Skeletal muscle satellite cell (primary cell): ENCODE data around the gene CD2AP.

ENCODE experiments used
- H3K27me3 ChIP-seq: 2 replicates; pipeline ENCODE4 v1.7.0; 2013; ENCODE audit warnings: low read length; ENCODE audit not compliant: control insufficient read depth, insufficient read depth
- H3K36me3 ChIP-seq: 2 replicates; pipeline ENCODE4 v1.7.0; 2013; ENCODE audit warnings: mild to moderate bottlenecking, control low read depth, low read length; ENCODE audit not compliant: insufficient read depth
- H3K4me1 ChIP-seq: 2 replicates; pipeline ENCODE4 v1.7.0; 2013; ENCODE audit warnings: low read length; ENCODE audit not compliant: control insufficient read depth, insufficient read depth
- H3K4me2 ChIP-seq: 2 replicates; pipeline ENCODE4 v1.7.0; 2013; ENCODE audit warnings: mild to moderate bottlenecking, low read length
- H3K4me3 ChIP-seq: 2 replicates; pipeline ENCODE4 v1.7.0; 2013; ENCODE audit warnings: low read length
- H3K9ac ChIP-seq: 2 replicates; pipeline ENCODE4 v1.7.0; 2013; ENCODE audit warnings: mild to moderate bottlenecking, low read depth, low read length, moderate library complexity
- H3K9me3 ChIP-seq: replicated peaks from 2 replicates; pipeline ENCODE4 v1.7.0; 2013; ENCODE audit warnings: mild to moderate bottlenecking, control low read depth, low read length

The CD2AP gene

DNA sequence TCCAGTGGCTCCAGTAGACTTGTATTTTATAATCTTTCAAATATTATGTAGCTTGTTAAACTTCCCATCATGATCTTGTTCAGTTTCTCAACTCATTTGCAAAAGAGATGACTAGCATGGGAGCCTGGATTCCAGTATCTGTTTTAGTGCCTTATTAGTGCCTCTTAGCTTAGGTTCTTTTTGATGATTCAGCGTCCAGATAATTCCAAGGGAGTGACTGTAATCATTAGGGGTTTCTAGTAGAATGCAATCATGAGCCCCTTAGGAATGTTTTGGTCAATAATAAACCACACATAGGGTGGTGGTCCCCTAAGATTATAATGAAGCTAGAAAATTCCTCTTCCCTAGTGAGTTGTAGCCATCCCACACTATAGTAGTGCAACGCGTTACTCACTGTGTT, 7.0 kb downstream of the CD2AP start:
- Histone ChIP-seq H3K4me2 (peak overlapping the region; percentile 76), H3K9ac (peak overlapping the region; percentile 31), H3K4me1 (peaks cover 23% of the 10 kb centered on the region), H3K4me3 (peak overlapping the region; percentile 19), H3K9me3 (no peaks in the 10 kb centered on the region), H3K36me3 (no peaks in the 10 kb centered on the region), H3K27me3 (no peaks in the 10 kb centered on the region)

- Histone ChIP-seq H3K4me1 (peaks cover 23% of the 10 kb centered on the region), H3K4me2 (peak overlapping the region; percentile 76), H3K4me3 (no peak overlapping the region), H3K27me3 (no peaks in the 10 kb centered on the region), H3K9ac (no peak overlapping the region), H3K9me3 (no peaks in the 10 kb centered on the region), H3K36me3 (no peaks in the 10 kb centered on the region)
Observed at GRCh38 chr6:47485083-47485482, 7.5 kb downstream of the CD2AP start.

GRCh38 chr6:47485491-47486135, 8.0 kb downstream of the CD2AP start:
- H3K4me3 ChIP-seq = no peak overlapping the region
- H3K27me3 ChIP-seq = no peaks in the 10 kb centered on the region
- peaks cover 23% of the 10 kb centered on the region for H3K4me1 ChIP-seq
- H3K36me3 ChIP-seq = no peaks in the 10 kb centered on the region
- no peak overlapping the region for H3K4me2 ChIP-seq
- H3K9ac ChIP-seq = no peak overlapping the region
- H3K9me3 ChIP-seq = no peaks in the 10 kb centered on the region

DNA sequence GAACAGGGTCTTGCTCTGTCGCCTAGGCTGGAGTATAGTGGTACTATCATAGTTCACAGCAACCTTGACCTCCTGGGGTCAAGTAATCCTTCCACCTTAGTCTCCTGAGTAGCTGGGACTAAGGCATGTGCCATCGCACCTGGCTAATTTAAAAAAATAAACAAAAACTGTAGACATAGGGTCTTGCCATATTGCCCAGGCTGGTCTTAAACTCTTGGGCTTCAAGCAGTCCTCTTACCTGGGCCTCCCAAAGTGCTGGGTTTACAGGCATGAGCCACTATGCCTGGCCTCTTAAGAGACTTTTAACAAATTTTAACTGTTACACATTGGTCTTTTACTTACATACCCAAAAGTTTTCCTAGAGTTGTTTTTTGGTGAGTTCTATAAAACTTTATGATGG, 12.4 kb downstream of the CD2AP start:
- Histone ChIP-seq H3K4me1 (peaks cover 2% of the 10 kb centered on the region), H3K9me3 (no peaks in the 10 kb centered on the region), H3K4me2 (no peak overlapping the region), H3K36me3 (no peaks in the 10 kb centered on the region), H3K9ac (no peak overlapping the region), H3K4me3 (no peak overlapping the region), H3K27me3 (no peaks in the 10 kb centered on the region)

DNA sequence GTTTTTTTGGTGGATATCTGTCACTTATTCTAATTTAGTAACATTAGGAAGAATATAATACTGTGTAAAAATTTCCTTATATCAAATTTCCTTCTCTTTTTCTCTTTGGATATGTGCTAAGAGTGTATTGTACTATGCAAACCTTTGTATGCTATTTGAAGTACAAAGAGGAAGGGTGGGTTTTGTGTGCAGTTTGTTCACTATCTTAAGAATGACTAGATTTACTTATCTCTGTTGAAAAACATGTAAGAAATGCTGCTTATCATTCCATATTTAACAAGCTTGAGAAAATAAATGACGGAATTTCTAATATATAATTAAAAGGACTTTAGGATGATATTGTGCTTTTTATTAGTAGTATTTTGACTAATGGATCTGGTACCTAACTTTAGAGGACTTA, 13.1 kb downstream of the CD2AP start:
- H3K9me3 ChIP-seq = no peaks in the 10 kb centered on the region
- H3K27me3 ChIP-seq = no peaks in the 10 kb centered on the region
- no peak overlapping the region for H3K4me2 ChIP-seq

DNA sequence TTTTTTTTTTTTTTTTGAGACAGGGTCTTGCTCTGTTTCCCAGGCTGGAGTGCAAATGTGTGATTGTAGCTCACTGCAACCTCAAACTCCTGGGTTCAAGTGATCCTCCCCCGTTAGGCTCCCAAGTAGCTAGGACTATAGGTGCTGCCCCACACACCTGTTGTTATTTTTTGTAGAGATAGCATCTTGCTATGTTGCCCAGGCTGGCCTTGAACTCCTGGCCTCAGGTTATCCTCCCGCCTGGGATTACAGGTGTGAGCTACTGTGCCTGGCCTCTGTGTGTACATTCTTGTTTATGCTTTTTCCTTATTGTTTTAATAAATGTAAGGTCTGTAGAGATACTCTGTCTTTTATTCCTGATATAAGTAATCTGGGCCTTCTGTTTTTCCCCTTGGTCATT, 14.8 kb downstream of the CD2AP start:
- Histone ChIP-seq H3K4me1 (no peaks in the 10 kb centered on the region), H3K36me3 (no peaks in the 10 kb centered on the region), H3K27me3 (no peaks in the 10 kb centered on the region), H3K9me3 (no peaks in the 10 kb centered on the region), H3K4me2 (no peak overlapping the region), H3K9ac (no peak overlapping the region), H3K4me3 (no peak overlapping the region)

More for the DNA sequence above, 13.1 kb downstream of the CD2AP start:
- no peaks in the 10 kb centered on the region for H3K36me3 ChIP-seq
- H3K4me3 ChIP-seq = no peak overlapping the region
- no peaks in the 10 kb centered on the region for H3K4me1 ChIP-seq
- no peak overlapping the region for H3K9ac ChIP-seq

GRCh38 chr6:47495207-47495606, 17.6 kb downstream of the CD2AP start:
- Histone ChIP-seq H3K27me3 (no peaks in the 10 kb centered on the region), H3K4me3 (no peak overlapping the region), H3K4me1 (no peaks in the 10 kb centered on the region), H3K9me3 (no peaks in the 10 kb centered on the region), H3K36me3 (no peaks in the 10 kb centered on the region), H3K4me2 (no peak overlapping the region), H3K9ac (no peak overlapping the region)

DNA sequence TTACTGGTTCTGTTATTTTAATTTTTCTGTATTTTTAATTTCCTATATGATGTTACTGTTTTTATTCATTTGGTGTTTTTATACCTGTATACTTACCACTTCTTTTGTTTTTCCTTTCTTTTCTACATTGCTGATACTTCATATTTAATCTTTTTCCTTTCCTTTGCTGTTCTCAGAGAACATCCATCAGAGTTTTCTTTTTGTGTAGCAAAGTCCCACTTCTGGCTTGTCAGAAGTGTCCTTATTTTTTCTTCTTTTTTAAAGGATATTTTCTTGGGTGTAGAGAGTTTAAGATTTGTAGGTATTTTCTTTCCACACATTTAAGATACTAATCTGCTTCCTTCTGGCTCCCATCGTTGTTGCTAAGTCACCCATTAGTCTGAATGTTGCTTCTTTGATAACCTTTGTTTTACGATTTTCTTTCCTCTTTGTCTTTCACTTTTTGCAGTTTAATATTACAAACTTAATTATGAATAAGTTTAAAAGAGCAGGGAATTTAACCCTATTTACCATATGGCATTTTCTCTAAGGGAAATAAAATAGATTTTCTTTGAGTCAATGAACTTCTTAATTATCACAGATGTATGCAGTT, 18.5 kb downstream of the CD2AP start:
- H3K4me3 ChIP-seq = no peak overlapping the region

GRCh38 chr6:47496935-47497579, 19.5 kb downstream of the CD2AP start:
- H3K9me3 ChIP-seq = no peaks in the 10 kb centered on the region
- H3K9ac ChIP-seq = no peak overlapping the region
- H3K4me1 ChIP-seq = no peaks in the 10 kb centered on the region
- H3K4me3 ChIP-seq = no peak overlapping the region
- no peaks in the 10 kb centered on the region for H3K27me3 ChIP-seq
- no peaks in the 10 kb centered on the region for H3K36me3 ChIP-seq
- no peak overlapping the region for H3K4me2 ChIP-seq

More for the DNA sequence above, 18.5 kb downstream of the CD2AP start:
- Histone ChIP-seq H3K4me1 (no peaks in the 10 kb centered on the region), H3K9ac (no peak overlapping the region), H3K9me3 (no peaks in the 10 kb centered on the region), H3K4me2 (no peak overlapping the region), H3K36me3 (no peaks in the 10 kb centered on the region), H3K27me3 (no peaks in the 10 kb centered on the region)

DNA sequence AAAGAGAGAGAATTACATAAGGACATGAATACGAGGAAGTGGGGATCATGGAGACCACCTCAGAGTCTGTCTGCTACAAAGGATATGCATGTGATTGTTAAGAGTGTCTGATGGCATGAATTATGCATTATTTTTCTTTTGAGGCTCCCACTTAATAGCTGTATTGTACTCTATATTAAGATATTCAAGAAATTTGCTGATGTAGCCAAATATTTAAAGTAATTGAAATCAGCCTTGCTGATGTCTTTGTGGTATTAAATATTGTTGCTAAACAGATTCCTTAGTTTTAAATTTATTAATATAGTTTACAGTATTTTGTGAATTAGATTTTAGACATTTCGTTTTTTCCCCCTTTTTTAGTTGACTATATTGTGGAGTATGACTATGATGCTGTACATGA, 25.3 kb downstream of the CD2AP start:
- Histone ChIP-seq H3K9ac (no peak overlapping the region), H3K9me3 (no peaks in the 10 kb centered on the region), H3K4me1 (peaks cover 3% of the 10 kb centered on the region), H3K4me2 (no peak overlapping the region), H3K27me3 (no peaks in the 10 kb centered on the region), H3K36me3 (peaks cover 5% of the 10 kb centered on the region), H3K4me3 (no peak overlapping the region)

- Histone ChIP-seq H3K9ac (no peak overlapping the region), H3K27me3 (no peaks in the 10 kb centered on the region), H3K9me3 (no peaks in the 10 kb centered on the region), H3K4me2 (no peak overlapping the region), H3K4me1 (no peaks in the 10 kb centered on the region), H3K36me3 (peaks cover 5% of the 10 kb centered on the region), H3K4me3 (no peak overlapping the region)
Observed at GRCh38 chr6:47509937-47510336, 32.3 kb downstream of the CD2AP start.

GRCh38 chr6:47512872-47513271, 35.3 kb downstream of the CD2AP start:
- Histone ChIP-seq H3K27me3 (no peaks in the 10 kb centered on the region), H3K36me3 (no peaks in the 10 kb centered on the region), H3K9ac (no peak overlapping the region), H3K4me3 (no peak overlapping the region), H3K4me1 (no peaks in the 10 kb centered on the region), H3K9me3 (no peaks in the 10 kb centered on the region), H3K4me2 (no peak overlapping the region)
